Tibial nerve (tissue), 4 donors: Measurements from ENCODE around the gene LRGUK. TPM values are rescaled to one million over a fixed set of nuclear protein-coding genes. Genes with fewer than 3 reads are reported as not detected.

Source experiments
- DNase-seq, 2 donors: peaks; one replicate each; pipeline ENCODE4 v3.0.0-alpha.2; 2019; ENCODE audit warnings: low spot score in 2 of 2
- H3K27ac ChIP-seq, 4 donors: fragments of 200-600 bp; sonication (generic) in 3 of 4; one replicate each; pipeline ENCODE4 v1.5.1; 2017 to 2019; ENCODE audit warnings: mild to moderate bottlenecking in 1 of 4
- H3K27me3 ChIP-seq, 2 donors: fragments of 200-600 bp; sonication (generic) in 1 of 2; one replicate each; pipeline versions ENCODE4 v1.5.1 to v1.6.0; 2017 to 2019
- H3K36me3 ChIP-seq, 3 donors: fragments of 200-600 bp; sonication (generic); one replicate each; pipeline ENCODE4 v1.5.1; 2018 to 2019
- H3K4me1 ChIP-seq, 4 donors: fragments of 200-600 bp; sonication (generic) in 3 of 4; one replicate each; pipeline ENCODE4 v1.5.1; 2017 to 2019
- H3K4me3 ChIP-seq, 4 donors: fragments of 200-600 bp; sonication (generic) in 3 of 4; one replicate each; pipeline ENCODE4 v1.5.1; 2017 to 2019; ENCODE audit warnings: mild to moderate bottlenecking in 1 of 4, moderate library complexity in 1 of 4
- H3K9me3 ChIP-seq, 4 donors: fragments of 200-600 bp; sonication (generic) in 3 of 4; one replicate each; pipeline ENCODE4 v1.5.1; 2017 to 2019
- CTCF ChIP-seq, 5 experiments: fragments of 200-600 bp in 3 of 5; fragments of 450-650 bp in 2 of 5; sonication (generic) in 3 of 5; IDR thresholded peaks; one replicate each; pipeline ENCODE4 v1.5.1; 2016 to 2019; ENCODE audit warnings: antibody characterized with exemption in 5 of 5, mild to moderate bottlenecking in 3 of 5, moderate library complexity in 2 of 5
- EP300 ChIP-seq, 2 donors: sonication (generic); formaldehyde crosslinking; IDR thresholded peaks; one replicate each; pipeline ENCODE4 v1.6.1; 2017; ENCODE audit warnings: antibody characterized with exemption in 2 of 2, mild to moderate bottlenecking in 1 of 2
- POLR2A ChIP-seq, 2 donors: fragments of 450-650 bp; IDR thresholded peaks; one replicate each; pipeline ENCODE4 v1.6.1; 2017; ENCODE audit warnings: antibody characterized with exemption in 2 of 2, mild to moderate bottlenecking in 2 of 2, moderate library complexity in 2 of 2
- WGBS, 2 donors: methylation state at CpG; one replicate each; pipeline ENCODE4 v1.1.5; 2018; 5-methylcytosine and 5-hydroxymethylcytosine counted together
- total RNA-seq, 4 donors: library from RNA; depleted of rRNA; stranded (reverse); fragments of >200 nt; gene quantifications; one replicate each; pipeline ENCODE4 v1.1.0, GENCODE V29; 2016

The LRGUK gene
- total RNA-seq, 4 donors from 2014 or later: 0.39 to 2.6 (median 1.5) TPM

GRCh38 chr7:134128829-134129228, 1.7 kb downstream of the LRGUK start:
- TF ChIP-seq EP300 (IDR thresholded peaks at IDR 0.05): no peak
- TF ChIP-seq CTCF (IDR thresholded peaks at IDR 0.05): no peak
- TF ChIP-seq POLR2A (IDR thresholded peaks at IDR 0.05): no peak
- Histone ChIP-seq H3K36me3 (no peaks in the 10 kb centered on the region), H3K4me1 (peaks cover 0 to 14% (median 0%) of the 10 kb centered on the region in 4 donors), H3K9me3 (no peaks in the 10 kb centered on the region), H3K4me3 (no peak overlapping the region), H3K27ac (no peak overlapping the region), H3K27me3 (no peaks in the 10 kb centered on the region)
- no peak for DNase-seq
- 81 to 84% methylated on average over 5 of the region's 5 CpGs for WGBS, 2 donors

- no peak for DNase-seq
- TF ChIP-seq EP300 (IDR thresholded peaks at IDR 0.05) (no peak), POLR2A (IDR thresholded peaks at IDR 0.05) (no peak)
- 22 to 31% methylated on average over 2 of the region's 2 CpGs for WGBS, 2 donors
- Histone ChIP-seq H3K27me3 (no peaks in the 10 kb centered on the region), H3K36me3 (no peaks in the 10 kb centered on the region), H3K4me1 (peaks cover 0 to 14% (median 0%) of the 10 kb centered on the region in 4 donors), H3K27ac (no peak overlapping the region), H3K9me3 (no peaks in the 10 kb centered on the region), H3K4me3 (no peak overlapping the region)
Observed at GRCh38 chr7:134129856-134130523, 2.9 kb downstream of the LRGUK start.

GRCh38 chr7:134134004-134134403, 6.9 kb downstream of the LRGUK start:
- no peaks in the 10 kb centered on the region for H3K27me3 ChIP-seq
- TF ChIP-seq EP300 (IDR thresholded peaks at IDR 0.05) (no peak), POLR2A (IDR thresholded peaks at IDR 0.05) (no peak), CTCF (IDR thresholded peaks at IDR 0.05) (no peak)
- no peaks in the 10 kb centered on the region for H3K4me1 ChIP-seq
- no peaks in the 10 kb centered on the region for H3K9me3 ChIP-seq
- 95 to 96% methylated on average over 3 of the region's 3 CpGs for WGBS, 2 donors
- H3K4me3 ChIP-seq: no peak overlapping the region
- no peaks in the 10 kb centered on the region for H3K36me3 ChIP-seq
- H3K27ac ChIP-seq: no peak overlapping the region
- no peak for DNase-seq

- 56% methylated on average over 18 of the region's 18 CpGs for whole genome bisulfite sequencing, 2 donors
- Histone ChIP-seq H3K9me3 (no peaks in the 10 kb centered on the region), H3K36me3 (no peaks in the 10 kb centered on the region), H3K4me3 (no peak overlapping the region), H3K27ac (no peak overlapping the region), H3K4me1 (peaks cover 0 to 5% (median 0%) of the 10 kb centered on the region in 4 donors), H3K27me3 (no peaks in the 10 kb centered on the region)
- TF ChIP-seq CTCF (IDR thresholded peaks at IDR 0.05) (peak; percentile 74 to 85 (median 79)), EP300 (IDR thresholded peaks at IDR 0.05) (no peak), POLR2A (IDR thresholded peaks at IDR 0.05) (no peak)
- peak; percentile 51 to 72 for DNase-seq
Observed at GRCh38 chr7:134140889-134141867, 14.0 kb downstream of the LRGUK start.

GRCh38 chr7:134141868-134142264, 14.7 kb downstream of the LRGUK start:
- H3K9me3 ChIP-seq: no peaks in the 10 kb centered on the region
- TF ChIP-seq CTCF (IDR thresholded peaks at IDR 0.05): no peak
- TF ChIP-seq EP300 (IDR thresholded peaks at IDR 0.05): no peak
- TF ChIP-seq POLR2A (IDR thresholded peaks at IDR 0.05): no peak
- no peak overlapping the region for H3K4me3 ChIP-seq
- H3K27me3 ChIP-seq: no peaks in the 10 kb centered on the region
- H3K27ac ChIP-seq: no peak overlapping the region
- WGBS, 2 donors: 82% methylated on average over 5 of the region's 5 CpGs
- no peaks in the 10 kb centered on the region for H3K36me3 ChIP-seq
- no peak for DNase-seq
- peaks cover 0 to 5% (median 0%) of the 10 kb centered on the region in 4 donors for H3K4me1 ChIP-seq
